OCI-LY1 (cell line): Measurements from ENCODE around the gene NCKAP1.

Experiments
- CTCF ChIP-seq: fragments of 200-600 bp; sonication (generic), shearing (Covaris generic); IDR thresholded peaks from 2 replicates; pipeline ENCODE4 v1.5.1; 2017; ENCODE audit warnings: mild to moderate bottlenecking, antibody characterized with exemption, low read length, moderate library complexity, mixed read lengths
- EZH2 ChIP-seq: fragments of 200-600 bp; sonication (generic), shearing (Covaris generic); IDR thresholded peaks from 2 replicates; pipeline ENCODE4 v1.8.0; 2017; ENCODE audit warnings: borderline replicate concordance, mixed run types, mild to moderate bottlenecking, antibody characterized with exemption, low read length, moderate library complexity, mixed read lengths

DNA sequence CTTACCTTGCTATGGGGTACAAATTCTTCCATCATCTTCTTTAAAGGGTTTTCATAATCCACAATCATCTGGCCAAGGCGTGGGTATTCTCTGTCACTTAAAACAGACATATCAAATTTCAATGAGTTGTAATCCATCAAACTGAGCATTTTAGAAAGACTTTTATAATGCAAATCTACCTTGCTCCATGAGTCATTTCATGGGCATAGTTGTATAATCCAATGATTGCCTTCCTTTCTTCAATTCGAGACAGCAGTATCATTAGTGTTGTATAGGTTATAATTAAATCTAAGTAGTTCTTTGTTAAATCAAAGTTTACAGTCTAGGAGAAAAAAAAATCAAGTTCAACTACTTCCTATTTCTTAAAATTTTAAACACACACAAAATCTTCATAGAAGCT lies 36.3 kb downstream of the NCKAP1 start:
- TF ChIP-seq CTCF (no peak), EZH2 (no peak)
